Stimulated activated CD8-positive, alpha-beta memory T cell treated with anti-CD3 and anti-CD28 coated beads, Interleukin-15, amount 100 ng/mL, for 4 hours (primary cell): ENCODE data around the gene ZNF827.

Experiments
- DNase-seq, 2 donors: peaks; one replicate each; pipeline ENCODE4 v3.0.0-alpha.2; 2020; ENCODE audit warnings: low read depth in 2 of 2

The ZNF827 gene

DNA sequence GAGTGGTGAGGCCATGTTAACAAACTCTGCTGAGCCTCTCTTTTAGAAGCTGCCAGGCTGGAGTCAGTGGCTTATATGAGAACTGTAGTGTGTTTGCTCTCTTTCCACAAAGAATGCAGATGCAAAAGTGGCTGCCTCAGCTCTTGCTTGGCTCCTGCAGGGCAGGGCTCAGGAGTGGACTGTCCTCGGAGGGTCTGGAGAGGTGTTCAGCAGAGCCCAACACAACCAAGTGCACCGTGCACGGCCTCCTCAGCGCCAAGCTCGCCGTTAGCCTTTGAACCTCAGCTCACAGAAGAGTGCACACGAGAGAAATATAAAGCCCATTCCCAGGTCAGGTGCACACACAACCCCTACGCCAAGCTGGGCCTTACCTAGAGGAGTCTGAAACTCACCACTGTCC lies 175.9 kb downstream of the ZNF827 start:
- no peak for DNase-seq

DNA sequence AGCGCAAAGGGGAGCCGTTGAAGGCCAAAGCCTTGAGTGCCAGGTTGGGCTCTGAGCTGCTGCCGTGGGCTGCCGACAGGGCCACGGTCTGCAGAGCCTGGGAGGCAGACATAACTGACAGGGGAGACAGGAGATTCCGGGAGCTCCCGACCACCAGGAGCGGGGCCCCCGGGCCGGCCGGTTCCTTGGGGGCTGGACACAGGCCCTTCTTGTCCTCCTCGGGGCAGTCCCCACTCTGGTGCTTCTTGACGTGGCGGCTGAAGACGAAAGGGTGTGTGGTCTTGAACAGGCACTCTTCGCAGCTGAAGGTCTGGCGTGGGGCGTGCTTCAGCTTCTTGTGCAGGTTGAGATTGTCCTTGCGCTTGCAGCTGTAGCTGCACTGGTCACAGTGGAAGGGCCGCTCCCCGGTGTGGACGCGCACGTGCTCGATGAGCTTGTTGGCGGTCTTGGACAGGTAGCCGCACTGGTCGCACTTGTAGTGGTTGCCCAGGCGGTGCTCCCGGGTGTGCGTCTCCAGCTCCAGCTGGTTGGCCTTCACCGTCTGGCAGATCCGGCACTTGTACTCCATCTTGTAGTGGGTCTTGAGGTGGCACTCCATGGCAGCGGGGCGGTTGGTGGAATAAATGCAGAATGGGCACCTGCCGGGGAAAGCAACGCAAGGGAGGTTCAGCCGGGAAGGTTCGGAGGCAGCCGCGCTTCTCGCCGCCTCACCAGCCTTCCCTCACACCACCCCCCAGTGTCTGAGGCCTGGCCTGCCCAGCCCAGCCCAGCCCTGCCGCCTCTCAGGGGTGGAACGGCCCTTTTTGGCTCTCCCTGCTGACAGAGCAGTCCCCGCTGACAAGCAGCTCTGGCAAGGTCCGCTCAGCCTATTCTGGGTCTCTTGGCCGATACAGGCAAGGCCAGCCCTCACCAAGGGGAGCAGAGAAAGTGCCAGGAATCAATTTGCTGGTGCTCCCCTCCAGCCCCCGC lies 177.4 kb downstream of the ZNF827 start:
- DNase-seq, result no peak

DNA sequence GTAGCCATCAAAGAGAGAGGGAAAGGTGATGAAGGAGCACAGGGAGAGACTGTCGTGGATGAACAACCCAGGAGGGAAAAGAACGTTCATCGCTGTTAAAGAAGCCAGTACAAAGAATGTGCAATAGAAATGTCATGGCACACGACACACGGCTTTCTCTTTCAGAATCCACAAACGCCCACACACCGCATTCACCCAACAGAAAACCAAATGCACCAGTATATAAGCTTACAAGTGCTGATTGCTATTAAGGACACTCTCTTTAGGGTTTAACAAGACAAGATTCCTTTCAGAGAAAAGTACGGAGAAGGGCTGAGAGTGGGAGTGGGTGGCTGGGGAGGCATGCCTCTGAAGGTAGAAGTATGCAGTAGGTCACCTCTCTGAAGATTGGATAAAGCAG lies 178.4 kb downstream of the ZNF827 start:
- DNase-seq, result no peak

DNA sequence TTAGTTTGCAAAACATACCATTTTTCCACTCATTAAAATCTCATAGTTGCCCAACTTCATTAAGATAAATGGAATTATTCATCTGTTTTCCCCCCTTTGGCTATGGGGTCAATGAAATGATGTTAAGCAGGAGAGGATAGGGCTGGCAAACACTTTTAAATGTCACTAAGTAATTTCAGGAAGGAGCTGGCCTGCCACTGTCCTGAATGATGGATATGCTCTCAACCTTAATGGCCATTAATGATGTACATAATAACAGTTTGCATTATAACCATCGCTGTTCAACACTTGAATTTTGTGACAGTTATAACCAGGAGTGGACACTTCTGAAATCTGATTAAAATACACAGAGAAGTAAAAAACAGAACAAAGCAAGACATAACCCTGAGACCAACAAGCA lies 181.4 kb downstream of the ZNF827 start:
- no peak for DNase-seq

DNA sequence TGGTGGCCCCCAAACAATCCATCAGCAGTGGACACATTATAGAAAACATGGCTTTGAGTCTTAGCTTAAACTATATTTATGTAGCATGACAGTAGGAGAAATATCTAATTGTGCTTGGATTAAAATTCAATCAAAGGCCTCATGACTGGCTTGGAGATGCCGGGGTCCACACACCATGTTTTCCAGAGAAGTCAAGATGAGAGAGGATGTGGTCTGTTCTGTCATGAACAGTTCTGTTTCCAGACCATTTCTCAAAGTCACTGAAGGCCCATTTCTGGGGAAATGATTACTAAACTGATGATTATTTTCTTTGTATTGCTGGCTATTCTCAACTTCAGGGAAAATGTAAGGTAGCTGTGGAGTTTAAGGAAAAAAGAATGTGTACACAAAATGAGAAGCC lies 182.4 kb downstream of the ZNF827 start:
- DNase-seq, result no peak

DNA sequence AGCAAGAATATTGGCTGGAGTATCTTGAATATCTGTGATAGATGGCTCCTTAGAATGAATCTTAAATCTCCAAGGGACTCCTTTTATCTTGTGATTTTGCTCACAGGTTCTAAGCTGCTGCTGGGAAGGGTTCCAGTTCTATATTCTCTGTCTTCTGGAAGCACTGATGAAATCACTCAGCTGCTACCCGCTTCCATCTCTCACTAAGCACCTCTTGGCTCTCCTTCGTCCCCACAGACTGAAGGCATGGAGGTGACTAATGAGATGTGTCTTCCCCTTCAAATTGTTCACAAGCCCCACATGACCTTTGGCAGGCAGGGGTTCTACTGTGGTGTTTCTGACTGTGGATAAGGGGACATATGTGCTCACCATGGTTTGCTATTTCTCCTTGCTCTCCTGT lies 182.8 kb downstream of the ZNF827 start:
- no peak for DNase-seq

DNA sequence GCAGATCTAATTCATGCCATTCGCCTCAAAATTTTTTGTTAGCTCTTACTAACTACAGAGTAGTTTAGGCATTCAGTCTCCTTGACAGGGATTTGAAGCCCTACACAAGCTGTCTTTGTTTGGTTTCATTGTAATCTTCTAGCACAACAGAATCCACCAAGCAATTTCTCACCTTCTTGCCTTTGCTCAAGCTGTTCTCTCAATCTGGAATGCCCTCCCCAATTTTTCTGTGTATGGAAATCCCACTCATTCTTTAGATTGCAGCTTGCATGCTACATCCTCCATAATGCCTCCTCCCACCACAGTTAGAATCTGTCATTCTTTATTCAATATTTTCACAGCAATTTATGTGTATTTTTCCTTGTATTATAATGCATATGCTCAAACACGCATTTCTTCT lies 195.0 kb downstream of the ZNF827 start:
- no peak for DNase-seq

DNA sequence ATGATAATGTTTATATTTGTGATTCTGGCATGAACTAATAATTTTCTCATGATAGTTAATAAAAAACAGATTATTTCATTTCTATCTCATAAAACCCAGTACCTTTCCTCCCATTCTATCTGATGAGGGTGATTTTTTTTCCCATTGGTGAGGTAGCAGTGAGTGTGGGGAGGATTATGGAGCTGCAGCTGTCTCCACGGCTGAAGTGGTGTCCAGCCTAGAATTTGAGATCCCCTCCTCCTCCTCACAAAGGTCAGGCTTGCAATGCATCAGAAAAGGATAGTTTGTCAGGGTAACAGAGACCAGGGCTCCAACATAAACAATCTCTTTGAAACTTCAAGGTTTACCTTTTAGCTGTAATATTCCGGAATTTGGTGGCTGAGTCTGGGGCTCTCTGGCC lies 197.8 kb downstream of the ZNF827 start:
- DNase-seq, result no peak

DNA sequence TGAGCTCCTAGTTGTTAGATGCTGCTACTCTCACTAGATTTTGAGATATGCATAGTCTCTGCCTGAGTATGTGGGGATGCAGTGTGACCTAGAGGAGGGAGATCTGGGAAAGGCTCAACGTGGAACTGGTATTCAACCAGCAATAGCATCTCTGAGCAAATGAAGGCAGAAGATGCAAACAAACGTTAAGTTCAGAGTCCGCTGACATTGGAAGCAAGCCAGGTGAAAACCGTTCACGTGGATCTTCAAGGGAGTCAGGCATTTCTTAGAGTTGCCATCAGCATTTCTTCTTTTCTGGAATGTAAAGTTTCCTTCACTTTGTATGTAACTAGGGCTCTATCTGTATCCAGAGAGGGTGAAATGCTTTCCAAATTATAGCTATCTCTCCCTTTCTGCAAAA lies 198.8 kb downstream of the ZNF827 start:
- no peak for DNase-seq

DNA sequence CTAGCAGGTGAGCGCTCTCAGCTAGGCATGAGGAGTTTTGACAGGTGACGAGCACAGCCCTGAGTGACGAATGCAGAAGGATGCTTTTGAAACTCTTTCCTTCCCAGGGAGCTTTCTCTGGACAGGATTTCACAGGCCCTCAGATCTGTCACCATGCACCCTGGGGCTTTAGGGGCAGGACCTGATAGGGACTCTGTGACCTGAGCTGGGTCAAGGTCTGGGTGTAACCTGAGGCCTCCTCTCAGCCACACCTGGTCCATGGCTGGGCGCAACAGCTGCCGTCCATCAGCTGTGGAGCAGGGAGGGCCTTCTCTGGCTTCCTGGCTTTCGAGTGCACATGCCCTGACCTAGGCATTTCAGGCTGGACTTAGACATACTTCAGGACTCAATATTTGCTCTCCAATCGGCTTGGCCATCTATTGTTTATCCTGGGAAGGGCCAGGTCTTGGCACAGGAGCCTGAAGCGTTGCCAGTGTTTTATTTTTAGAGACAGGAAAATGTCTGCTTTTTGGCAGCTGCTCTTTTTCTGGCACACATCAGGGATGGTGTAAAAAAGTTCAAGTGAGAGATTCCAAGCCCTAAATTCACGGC lies 202.3 kb downstream of the ZNF827 start:
- DNase-seq, result no peak

DNA sequence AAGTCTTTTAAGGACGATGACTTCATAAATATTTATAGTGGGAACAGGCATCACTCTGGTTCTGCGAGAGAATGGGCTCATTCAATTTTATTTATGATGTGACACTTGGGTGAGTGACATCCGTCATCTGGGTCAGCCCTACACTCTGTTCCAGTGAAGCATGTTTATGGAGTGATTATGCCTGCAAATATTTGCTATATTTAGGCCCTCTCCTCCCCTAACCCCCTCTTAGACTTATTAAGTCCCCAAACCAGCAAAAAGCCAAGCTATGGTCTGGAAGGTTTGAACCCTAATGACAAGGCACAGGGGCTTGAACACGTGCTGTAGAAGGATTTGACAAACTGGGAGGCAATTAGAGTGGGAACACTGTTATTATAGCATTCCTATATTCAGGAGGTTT lies 202.8 kb downstream of the ZNF827 start:
- DNase-seq, result no peak

DNA sequence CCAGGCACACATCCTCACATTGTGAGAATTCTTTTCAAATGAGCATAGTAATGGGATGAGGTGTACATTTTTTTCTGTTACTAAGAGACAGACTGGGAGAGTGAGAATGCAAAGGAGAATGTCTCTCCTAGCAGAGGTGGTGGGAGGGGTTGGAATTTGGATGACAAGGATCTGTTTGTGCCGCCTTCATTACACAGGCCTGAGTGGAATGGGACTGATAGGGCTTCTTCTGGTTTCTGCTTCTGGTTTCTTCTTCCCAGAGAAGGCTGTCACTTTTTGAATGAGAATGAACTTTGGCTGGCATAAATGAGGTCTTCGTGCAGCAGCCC lies 203.3 kb downstream of the ZNF827 start:
- no peak for DNase-seq

DNA sequence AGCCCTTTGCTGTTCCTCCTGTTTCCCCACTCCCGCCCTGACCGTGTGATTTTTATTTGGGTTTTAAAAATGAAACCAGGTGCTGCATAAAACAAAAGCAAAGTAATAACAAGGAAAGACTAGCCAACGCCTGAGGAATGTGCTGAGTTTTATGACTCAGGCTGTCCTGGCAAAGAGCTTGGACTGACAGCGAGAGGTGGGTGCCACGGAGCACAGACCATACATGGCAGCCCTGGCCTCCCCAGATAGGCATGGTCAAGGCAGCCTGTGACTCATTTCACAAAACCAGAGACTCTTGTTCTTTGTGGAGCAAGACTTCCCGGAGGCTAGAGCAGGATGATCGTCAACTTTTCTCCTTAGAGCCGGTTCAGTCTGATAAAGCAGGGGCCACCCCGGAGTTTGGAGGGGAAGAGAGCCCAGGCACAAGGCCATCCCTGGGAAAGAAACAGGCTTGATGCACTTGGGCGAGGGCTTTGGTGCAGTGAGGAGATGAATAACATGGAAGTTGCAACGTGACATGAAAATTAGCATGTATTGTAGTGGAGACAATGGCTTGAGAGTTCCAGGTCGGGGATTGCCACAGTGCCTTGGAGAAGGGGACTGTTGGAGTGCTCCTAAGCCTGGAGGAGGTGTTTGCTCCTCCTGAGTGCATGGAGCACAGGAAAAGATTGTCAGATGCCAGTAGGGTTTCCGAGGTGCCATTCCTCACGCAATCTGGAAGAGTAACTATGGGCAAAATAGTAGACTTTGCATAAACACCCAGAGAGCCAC lies 203.9 kb downstream of the ZNF827 start:
- DNase-seq, result no peak

DNA sequence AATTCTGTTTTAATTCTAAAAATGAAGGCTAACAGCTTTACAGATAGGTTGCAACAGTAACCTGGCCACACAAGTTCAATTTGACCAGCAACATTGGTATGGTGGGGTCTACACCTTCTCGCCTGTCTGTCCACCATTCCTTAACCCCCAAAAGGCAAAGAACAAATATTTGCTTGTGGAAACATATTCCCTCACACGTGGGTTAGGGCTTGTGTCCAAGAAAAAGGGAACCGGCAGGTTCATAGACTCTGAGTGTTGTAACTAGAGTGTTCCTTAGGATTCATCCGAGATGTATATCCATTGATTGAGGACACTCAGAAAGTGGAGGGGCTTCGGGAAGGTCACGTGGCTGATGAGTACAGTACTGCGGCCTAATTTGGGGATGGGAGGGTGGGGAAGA lies 204.6 kb downstream of the ZNF827 start:
- no peak for DNase-seq

DNA sequence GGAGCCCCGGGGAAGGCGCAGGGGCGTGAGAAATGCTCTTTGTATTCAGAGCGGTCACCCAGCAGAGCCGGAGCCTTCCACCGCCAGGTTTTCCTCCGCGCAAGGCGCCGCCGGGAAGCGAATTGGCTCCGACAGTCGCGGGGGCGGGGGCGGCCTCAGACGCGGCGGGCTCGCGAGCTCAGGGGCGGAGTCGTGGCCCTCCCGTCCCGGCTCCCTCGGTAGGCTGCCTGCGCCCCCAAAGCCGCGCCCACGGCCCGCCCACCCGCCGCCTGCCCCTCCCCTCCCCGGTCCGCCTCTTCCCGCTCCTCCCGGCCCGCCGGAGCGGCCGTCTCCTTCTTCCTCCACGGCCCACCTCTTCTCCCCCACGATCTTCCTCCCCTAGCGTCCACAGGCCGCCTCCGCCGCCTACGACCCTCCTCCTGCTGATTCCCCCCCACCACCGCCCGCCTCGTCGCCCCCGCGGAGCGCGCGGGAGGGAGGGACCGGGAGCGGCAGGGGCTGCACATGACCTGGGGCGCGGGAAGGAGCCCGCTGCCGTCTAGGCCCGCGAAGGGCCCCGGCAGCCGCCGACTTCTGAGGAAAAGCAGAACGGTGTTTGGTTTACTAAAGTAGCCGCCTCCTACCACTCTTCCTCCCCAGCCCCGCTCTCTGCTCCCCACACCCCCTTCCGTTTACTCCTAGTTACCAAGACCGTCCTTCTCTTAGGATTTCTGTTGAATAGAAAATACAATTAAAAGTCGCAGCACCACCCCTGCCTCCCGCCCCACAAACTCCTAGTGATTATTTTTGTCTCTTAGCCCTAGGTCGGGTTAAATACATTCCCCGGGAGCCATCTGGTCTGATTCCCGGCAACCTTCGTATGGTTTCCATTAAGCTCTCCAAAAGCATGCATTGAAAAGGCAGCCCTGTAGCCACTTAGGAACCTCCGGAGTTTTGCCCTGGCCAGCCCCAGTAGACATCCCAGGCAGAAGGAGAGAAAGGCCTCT lies 205.4 kb downstream of the ZNF827 start:
- DNase-seq, result peak; percentile 74

DNA sequence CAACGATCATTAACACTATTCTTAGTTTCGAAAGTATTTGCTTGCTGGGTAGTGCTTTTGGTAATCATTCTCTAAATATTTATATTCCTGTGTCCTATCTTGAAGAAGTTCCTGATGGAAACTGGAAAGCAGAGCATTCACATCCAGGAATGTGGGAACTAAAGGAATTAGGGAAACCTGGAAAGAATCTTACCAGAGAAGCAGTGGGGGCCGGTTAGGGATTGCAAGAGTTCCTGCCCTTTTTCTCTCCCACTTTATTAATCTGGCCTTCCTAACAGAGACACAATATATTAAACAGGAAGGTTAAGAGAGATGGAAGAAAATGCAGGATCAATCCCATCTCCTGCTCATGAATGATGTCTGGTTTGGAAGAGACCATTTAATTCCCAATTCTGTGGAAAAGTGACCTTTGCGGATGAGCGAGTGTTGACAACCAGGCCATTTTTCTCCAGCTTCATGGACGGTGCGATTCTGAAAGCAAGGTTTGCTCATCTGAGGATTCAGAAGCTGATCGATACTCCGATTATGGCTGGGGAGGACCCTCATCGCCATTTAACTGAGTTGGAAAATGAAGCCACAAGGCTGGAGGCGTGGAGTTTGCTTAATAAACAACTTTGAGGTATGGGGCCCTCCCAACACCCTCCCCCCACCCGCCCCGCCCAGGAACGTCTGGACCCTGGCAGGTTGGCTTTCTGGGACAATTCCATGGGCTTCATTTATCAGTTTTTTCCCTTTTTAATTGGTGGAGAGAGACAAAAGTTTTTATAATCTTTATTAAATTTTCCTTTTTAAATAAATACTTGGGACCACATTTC lies 206.4 kb downstream of the ZNF827 start:
- no peak for DNase-seq

DNA sequence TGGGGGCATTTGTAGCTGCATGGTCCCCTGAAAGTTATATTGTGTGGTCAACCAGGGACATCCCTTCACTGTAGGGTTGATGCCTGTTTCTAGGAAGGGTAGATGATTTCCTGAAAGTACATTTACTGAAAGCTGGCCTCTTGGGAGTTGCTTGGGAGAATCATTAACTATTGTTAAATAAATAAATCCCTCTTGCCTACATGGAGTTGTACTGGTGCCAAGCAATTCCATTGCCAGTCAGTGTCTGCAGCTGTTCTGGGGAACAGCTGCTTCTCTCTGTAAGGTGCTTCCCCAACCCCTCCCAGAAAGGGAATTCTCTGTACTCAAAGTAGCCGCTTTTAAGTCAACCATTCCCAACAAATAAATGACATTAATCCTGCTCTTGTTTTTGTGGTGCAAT lies 207.6 kb downstream of the ZNF827 start:
- no peak for DNase-seq

DNA sequence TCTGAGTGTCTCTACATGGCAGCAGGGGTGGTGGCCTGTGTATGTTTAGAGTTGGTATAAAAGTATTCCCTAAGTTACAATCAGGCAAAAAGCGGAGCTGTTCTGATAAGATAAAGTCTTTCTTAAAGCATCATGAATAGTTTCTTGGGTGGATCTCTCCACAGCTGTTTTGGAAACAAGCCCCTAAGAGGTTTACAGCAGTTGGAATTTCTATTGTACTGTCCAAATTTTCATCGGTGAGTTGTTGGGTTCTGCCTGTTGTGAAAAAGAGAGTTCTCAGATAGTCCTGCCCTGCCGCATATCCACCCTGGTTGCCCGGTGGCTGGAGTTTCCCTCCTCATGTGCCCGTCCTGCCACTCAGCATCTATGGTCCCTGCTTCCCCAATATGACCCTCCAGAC lies 208.6 kb downstream of the ZNF827 start:
- no peak for DNase-seq

DNA sequence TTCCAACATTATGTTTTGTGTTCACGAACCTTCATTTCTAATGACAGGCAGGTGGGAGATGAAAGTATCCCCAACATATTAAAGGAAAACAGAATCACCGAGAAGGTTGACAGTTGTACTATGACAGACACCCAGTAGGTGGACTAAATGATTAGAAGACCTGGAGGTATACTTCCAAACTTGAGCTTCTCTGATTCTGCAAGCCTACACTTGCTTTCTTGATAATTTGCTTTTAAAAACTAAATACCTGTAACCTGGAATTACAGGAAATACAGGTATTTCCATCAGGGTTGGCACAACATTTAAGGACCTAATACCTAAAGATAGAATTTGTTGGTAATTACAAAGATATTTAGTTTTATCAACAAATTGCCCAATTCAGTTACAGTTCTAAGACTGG lies 215.3 kb downstream of the ZNF827 start:
- DNase-seq, result no peak

DNA sequence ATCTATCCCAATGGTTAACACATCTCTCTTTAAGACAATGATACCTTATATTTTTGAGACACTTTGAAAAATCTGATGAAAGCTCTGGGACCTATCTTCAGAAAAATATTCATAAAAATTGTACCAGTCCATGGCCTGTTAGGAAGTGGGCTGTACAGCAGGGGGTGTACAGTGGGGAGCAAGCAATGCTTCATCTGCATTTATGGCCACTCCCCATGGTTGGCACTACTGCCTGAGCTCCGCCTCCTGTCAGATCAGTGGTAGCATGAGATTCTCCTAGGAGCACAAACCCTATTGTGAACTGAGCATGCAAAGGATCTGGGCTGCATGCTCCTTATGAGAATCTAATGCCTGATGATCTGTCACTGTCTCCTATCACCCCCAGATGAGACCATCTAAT lies 216.1 kb downstream of the ZNF827 start:
- DNase-seq, result no peak

DNA sequence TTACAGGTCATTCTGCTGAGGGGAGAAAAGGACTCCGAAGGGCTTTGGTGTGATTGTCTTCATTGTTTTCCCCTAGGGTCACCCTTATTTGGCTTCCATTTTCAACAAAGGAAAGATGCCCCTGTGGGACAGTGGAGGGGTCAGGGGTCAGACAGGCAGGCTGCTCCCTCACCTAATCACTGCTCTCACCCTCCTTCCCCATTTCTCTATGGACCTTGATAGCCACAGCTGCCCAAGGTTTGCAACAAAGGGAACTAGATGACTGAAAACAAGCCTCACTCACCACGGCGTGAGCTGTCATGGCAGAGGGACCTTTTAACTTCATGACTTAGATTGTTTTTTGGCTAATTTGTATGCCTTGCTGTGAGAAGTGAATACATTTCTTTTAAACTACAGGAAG lies 218.0 kb downstream of the ZNF827 start:
- no peak for DNase-seq
